ENCODE results near the gene STARD7.

- TF ChIP-seq CBX3 (IDR thresholded peaks at IDR 0.05; ENCODE audit: borderline replicate concordance in 1 of 2, low read length in 2 of 2) (no peak), ZFPM2 (CRISPR knock-in tag; IDR thresholded peaks at IDR 0.05) (no peak), ARID2 (IDR thresholded peaks at IDR 0.05) (no peak), USF2 (CRISPR knock-in tag; IDR thresholded peaks at IDR 0.05) (no peak), TARDBP (IDR thresholded peaks at IDR 0.05) (0 out of 2 replicates have a peak, but pooled peaks have one; percentile 50), FOXP1 (CRISPR knock-in tag; IDR thresholded peaks at IDR 0.05) (no peak; the same call in none of the 2 replicates), POLR2A (conservative IDR thresholded peaks at IDR 0.05) (peak; percentile 98), ZNF449 (CRISPR knock-in tag; IDR thresholded peaks at IDR 0.05) (no peak)
- TF ChIP-seq, protein P1, sequence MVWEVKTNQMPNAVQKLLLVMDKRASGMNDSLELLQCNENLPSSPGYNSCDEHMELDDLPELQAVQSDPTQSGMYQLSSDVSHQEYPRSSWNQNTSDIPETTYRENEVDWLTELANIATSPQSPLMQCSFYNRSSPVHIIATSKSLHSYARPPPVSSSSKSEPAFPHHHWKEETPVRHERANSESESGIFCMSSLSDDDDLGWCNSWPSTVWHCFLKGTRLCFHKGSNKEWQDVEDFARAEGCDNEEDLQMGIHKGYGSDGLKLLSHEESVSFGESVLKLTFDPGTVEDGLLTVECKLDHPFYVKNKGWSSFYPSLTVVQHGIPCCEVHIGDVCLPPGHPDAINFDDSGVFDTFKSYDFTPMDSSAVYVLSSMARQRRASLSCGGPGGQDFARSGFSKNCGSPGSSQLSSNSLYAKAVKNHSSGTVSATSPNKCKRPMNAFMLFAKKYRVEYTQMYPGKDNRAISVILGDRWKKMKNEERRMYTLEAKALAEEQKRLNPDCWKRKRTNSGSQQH (CRISPR knock-in tag; IDR thresholded peaks at IDR 0.05): no peak
These were observed at the start of gene STARD7 for GRCh38 chr2:96208143-96209010.

All from K562 (cell line).